ENCODE measurements around the gene TRIM67.

TRIM67 gene

GRCh38 chr1:231172411-231172810, 10.6 kb downstream of the TRIM67 start:
- POLR2A ChIA-PET: no interaction called here
- CTCF ChIA-PET: interaction anchor here (2.0 kb wide), 1 partner anchor 12 kb away, joined by 5 read pairs; no protein-coding TSS in a partner anchor
- TF ChIP-seq CTCF (IDR thresholded peaks at IDR 0.05; ENCODE audit: control extremely low read depth, extremely low read depth, low read depth, missing control alignments): no peak
- no peak for DNase-seq (ENCODE audit: extremely low spot score)

GRCh38 chr1:231176421-231176820, 14.6 kb downstream of the TRIM67 start:
- POLR2A ChIA-PET: no interaction called here
- TF ChIP-seq CTCF (IDR thresholded peaks at IDR 0.05; ENCODE audit: control extremely low read depth, extremely low read depth, low read depth, missing control alignments): no peak
- DNase-seq (ENCODE audit: extremely low spot score): no peak
- CTCF ChIA-PET: interaction anchor here (1.8 kb wide), 1 partner anchor 14 kb away, joined by 4 read pairs; no protein-coding TSS in a partner anchor

- no peak for DNase-seq (ENCODE audit: extremely low spot score)
- POLR2A ChIA-PET: no interaction called here
- TF ChIP-seq CTCF (IDR thresholded peaks at IDR 0.05; ENCODE audit: control extremely low read depth, extremely low read depth, low read depth, missing control alignments): no peak
- CTCF ChIA-PET: interaction anchor here (1.8 kb wide), 1 partner anchor 13 kb away, joined by 4 read pairs; no protein-coding TSS in a partner anchor
Observed at GRCh38 chr1:231177226-231177625, 15.4 kb downstream of the TRIM67 start.

GRCh38 chr1:231177936-231178335, 16.1 kb downstream of the TRIM67 start:
- DNase-seq (ENCODE audit: extremely low spot score): no peak
- TF ChIP-seq CTCF (IDR thresholded peaks at IDR 0.05; ENCODE audit: control extremely low read depth, extremely low read depth, low read depth, missing control alignments): no peak
- ChIA-PET CTCF (interaction anchor here (1.8 kb wide), 1 partner anchor 12 kb away, joined by 4 read pairs; no protein-coding TSS in a partner anchor), POLR2A (no interaction called here)

GRCh38 chr1:231178970-231179369, 17.1 kb downstream of the TRIM67 start:
- no peak for TF ChIP-seq CTCF (IDR thresholded peaks at IDR 0.05; ENCODE audit: control extremely low read depth, extremely low read depth, low read depth, missing control alignments)
- ChIA-PET CTCF (interaction anchor here (0.7 kb wide), 1 partner anchor 30 kb away, joined by 3 read pairs; no protein-coding TSS in a partner anchor), POLR2A (no interaction called here)
- DNase-seq (ENCODE audit: extremely low spot score): no peak

- no peak for DNase-seq (ENCODE audit: extremely low spot score)
- POLR2A ChIA-PET: no interaction called here
- no peak for TF ChIP-seq CTCF (IDR thresholded peaks at IDR 0.05; ENCODE audit: control extremely low read depth, extremely low read depth, low read depth, missing control alignments)
- CTCF ChIA-PET: no interaction called here
Observed at GRCh38 chr1:231180034-231180433, 18.2 kb downstream of the TRIM67 start.

Data from GM10248 (cell line).